ENCODE results near the gene ECE1. TPM values are rescaled to one million over a fixed set of nuclear protein-coding genes. Genes with fewer than 3 reads are reported as not detected.

Gene ECE1
- total RNA-seq, 4 donors from 2014 or later = 74.5 to 146 (median 97.2) TPM

GRCh38 chr1:21302747-21303715 is 12.8 kb upstream of the ECE1 start:
- H3K36me3 ChIP-seq = no peaks in the 10 kb centered on the region
- TF ChIP-seq POLR2A (IDR thresholded peaks at IDR 0.05) = no peak
- TF ChIP-seq, protein P1, sequence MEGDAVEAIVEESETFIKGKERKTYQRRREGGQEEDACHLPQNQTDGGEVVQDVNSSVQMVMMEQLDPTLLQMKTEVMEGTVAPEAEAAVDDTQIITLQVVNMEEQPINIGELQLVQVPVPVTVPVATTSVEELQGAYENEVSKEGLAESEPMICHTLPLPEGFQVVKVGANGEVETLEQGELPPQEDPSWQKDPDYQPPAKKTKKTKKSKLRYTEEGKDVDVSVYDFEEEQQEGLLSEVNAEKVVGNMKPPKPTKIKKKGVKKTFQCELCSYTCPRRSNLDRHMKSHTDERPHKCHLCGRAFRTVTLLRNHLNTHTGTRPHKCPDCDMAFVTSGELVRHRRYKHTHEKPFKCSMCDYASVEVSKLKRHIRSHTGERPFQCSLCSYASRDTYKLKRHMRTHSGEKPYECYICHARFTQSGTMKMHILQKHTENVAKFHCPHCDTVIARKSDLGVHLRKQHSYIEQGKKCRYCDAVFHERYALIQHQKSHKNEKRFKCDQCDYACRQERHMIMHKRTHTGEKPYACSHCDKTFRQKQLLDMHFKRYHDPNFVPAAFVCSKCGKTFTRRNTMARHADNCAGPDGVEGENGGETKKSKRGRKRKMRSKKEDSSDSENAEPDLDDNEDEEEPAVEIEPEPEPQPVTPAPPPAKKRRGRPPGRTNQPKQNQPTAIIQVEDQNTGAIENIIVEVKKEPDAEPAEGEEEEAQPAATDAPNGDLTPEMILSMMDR (IDR thresholded peaks at IDR 0.05) = peak in 3 of 6 experiments; percentile 24 to 29 (median 28)
- no peaks in the 10 kb centered on the region for H3K27me3 ChIP-seq
- peak overlapping the region in 2 of 3 donors; percentile 4 to 40 for H3K27ac ChIP-seq
- 40 to 46% methylated on average over 10 to 11 of the region's 11 CpGs for WGBS, 2 donors
- no peak overlapping the region for H3K4me3 ChIP-seq (replicated peaks in 1 of 3)
- peaks cover 16 to 47% of the 10 kb centered on the region in 2 donors for H3K4me1 ChIP-seq
- DNase-seq = peak; percentile 65 to 80
- no peaks in the 10 kb centered on the region for H3K9me3 ChIP-seq
- intact Hi-C loops (cut with DNase I) = no loop called here

GRCh38 chr1:21301794-21302440 is 11.7 kb upstream of the ECE1 start:
- peaks cover 14 to 46% of the 10 kb centered on the region in 2 donors for H3K4me1 ChIP-seq
- intact Hi-C loops (cut with DNase I) = no loop called here
- H3K4me3 ChIP-seq (replicated peaks in 1 of 3) = no peak overlapping the region
- H3K9me3 ChIP-seq = no peaks in the 10 kb centered on the region
- no peaks in the 10 kb centered on the region for H3K36me3 ChIP-seq
- DNase-seq = no peak
- no peaks in the 10 kb centered on the region for H3K27me3 ChIP-seq
- WGBS, 2 donors = 82 to 87% methylated on average over 10 of the region's 10 CpGs
- H3K27ac ChIP-seq = peak overlapping the region in 1 of 3 donors; percentile 4
- TF ChIP-seq, protein P1 (IDR thresholded peaks at IDR 0.05) = no peak
- TF ChIP-seq POLR2A (IDR thresholded peaks at IDR 0.05) = no peak

DNA sequence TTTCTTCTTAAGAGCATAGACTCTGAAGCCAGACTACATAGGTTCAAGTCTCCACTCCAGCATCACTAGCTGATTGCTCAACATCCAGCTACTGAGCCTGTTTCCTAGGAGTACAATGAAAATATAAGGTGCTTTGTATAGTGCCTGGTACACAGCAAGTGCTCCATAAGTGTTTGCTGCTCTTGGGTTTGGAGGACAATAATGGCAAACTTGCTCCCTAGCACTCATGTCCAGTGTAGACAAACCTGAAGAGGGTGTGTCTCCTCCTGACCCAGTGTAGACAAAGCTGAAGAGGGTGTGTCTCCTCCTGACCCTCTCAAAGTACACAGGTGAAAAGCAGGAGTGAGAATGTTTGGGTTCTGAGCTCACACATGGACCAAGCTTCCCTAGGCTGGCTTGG is 10.5 kb upstream of the ECE1 start:
- Histone ChIP-seq H3K4me3 (replicated peaks in 1 of 3) (no peak overlapping the region), H3K27me3 (no peaks in the 10 kb centered on the region), H3K27ac (no peak overlapping the region), H3K36me3 (no peaks in the 10 kb centered on the region), H3K9me3 (no peaks in the 10 kb centered on the region), H3K4me1 (peaks cover 14 to 56% of the 10 kb centered on the region in 2 donors)
- intact Hi-C loops (cut with DNase I) = no loop called here
- TF ChIP-seq, protein P1 (IDR thresholded peaks at IDR 0.05) = no peak
- no peak for TF ChIP-seq POLR2A (IDR thresholded peaks at IDR 0.05)
- DNase-seq = no peak

GRCh38 chr1:21299780-21300395 is 9.6 kb upstream of the ECE1 start:
- no peak overlapping the region for H3K4me3 ChIP-seq (replicated peaks in 1 of 3)
- 61 to 64% methylated on average over 4 of the region's 4 CpGs for WGBS, 2 donors
- peak overlapping the region in 1 of 3 donors; percentile 2 for H3K27ac ChIP-seq
- DNase-seq = no peak
- no peaks in the 10 kb centered on the region for H3K27me3 ChIP-seq
- peaks cover 14 to 58% of the 10 kb centered on the region in 2 donors for H3K4me1 ChIP-seq
- intact Hi-C loops (cut with DNase I) = no loop called here
- H3K9me3 ChIP-seq = no peaks in the 10 kb centered on the region
- no peaks in the 10 kb centered on the region for H3K36me3 ChIP-seq
- TF ChIP-seq, protein P1 (IDR thresholded peaks at IDR 0.05) = no peak
- TF ChIP-seq POLR2A (IDR thresholded peaks at IDR 0.05) = no peak
